HG02588 (cell line): ENCODE results near the gene LRRC27.

Experiments used
- ATAC-seq: cut with Tn5 transposase; IDR thresholded peaks from one replicate; pipeline ENCODE4 v1.9.1; 2021; ENCODE audit warnings: mild to moderate bottlenecking, moderate library complexity; ENCODE audit not compliant: unreplicated experiment

LRRC27 gene

GRCh38 chr10:132399117-132400035 lies 67.4 kb downstream of the LRRC27 start:
- no peak for ATAC-seq

- ATAC-seq, result no peak
Observed at GRCh38 chr10:132400041-132400546, 68.1 kb downstream of the LRRC27 start.

DNA sequence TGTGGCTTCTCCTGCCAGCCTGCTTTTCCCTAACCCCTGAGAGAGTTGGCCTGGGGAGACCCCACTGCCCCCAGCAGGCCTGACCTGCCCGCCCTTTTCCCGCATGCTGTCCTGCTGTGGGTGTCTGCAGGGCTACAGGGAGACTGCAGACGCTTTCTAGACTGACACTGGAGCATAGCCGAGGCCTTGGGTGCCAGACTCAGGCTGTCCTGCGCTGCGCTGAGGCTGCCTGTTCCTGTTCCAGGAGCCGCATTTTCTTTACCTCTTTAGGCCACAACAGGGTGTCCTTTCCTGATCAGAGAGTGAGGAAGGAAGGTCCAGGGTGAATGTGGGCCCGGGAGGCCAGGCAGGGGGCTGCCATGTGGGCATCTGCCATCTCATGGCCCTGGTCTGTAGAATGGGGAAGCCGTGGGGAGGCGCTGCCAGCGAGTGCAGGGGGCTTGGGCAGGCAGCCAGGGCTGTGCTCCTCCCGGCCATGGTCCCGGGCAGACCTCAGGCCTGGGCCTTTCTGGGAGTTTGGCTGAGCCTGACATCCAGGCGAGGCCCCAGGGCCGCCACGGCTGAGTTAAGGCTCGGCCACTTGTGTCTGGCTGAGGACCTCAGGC lies 68.7 kb downstream of the LRRC27 start:
- no peak for ATAC-seq

- ATAC-seq, result no peak
Observed at GRCh38 chr10:132401401-132402118, 69.6 kb downstream of the LRRC27 start.

DNA sequence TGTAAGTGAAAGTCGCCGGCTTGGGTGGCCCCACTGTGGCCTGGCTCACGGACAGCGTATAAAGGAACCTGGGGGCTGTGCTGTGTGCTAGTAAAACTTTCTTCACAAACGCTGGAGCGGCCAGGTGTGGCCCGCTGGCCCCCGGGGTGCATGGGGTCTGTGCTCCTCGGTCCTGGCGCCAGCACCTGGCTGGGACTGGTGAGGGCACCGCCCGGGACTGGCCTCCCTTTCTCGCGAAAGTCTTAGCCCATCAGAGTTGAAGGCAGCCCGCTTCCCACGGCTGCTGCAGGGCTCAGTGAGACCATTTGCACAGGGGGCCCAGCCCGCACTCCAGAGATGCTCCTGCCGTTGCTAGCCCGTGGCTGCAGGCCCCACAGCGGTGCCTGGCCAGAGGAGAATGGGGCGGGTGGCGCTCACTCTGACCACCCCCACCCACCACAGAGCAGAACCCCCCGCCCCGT lies 70.8 kb downstream of the LRRC27 start:
- ATAC-seq, result no peak

- no peak for ATAC-seq
Observed at GRCh38 chr10:132403511-132404168, 71.6 kb downstream of the LRRC27 start.

DNA sequence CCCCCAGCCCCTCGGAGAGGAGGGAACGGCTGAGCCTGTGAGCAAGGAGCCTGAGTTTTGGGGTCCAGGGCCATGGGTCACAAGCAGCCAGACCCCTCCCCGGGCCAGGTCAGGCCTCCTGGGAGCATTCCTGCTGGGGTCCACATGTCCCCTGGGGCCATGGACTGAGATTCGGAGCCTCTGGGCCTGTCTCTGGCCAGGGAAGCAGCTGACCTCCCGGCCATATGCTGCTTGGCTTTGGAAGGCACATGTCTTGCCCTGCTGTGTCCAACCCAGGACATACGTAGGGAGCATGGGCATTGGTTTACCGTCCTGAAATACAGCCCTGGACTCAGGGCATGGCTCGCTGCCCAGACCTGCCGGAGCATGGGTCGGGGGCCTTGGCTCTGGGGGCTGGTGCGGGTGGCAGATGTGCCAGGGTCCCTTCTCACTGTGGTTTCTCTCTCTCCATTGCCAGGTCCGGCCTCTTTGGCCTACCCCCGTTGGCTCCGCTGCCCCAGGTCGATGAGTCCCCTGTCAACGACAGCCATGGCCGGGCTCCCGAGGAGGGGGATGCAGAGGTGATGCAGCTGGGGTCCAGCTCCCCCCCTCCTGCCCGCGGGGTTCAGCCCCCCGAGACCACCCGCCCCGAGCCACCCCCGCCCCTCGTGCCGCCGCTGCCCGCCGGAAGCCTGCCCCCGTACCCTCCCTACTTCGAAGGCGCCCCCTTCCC lies 72.3 kb downstream of the LRRC27 start:
- no peak for ATAC-seq

DNA sequence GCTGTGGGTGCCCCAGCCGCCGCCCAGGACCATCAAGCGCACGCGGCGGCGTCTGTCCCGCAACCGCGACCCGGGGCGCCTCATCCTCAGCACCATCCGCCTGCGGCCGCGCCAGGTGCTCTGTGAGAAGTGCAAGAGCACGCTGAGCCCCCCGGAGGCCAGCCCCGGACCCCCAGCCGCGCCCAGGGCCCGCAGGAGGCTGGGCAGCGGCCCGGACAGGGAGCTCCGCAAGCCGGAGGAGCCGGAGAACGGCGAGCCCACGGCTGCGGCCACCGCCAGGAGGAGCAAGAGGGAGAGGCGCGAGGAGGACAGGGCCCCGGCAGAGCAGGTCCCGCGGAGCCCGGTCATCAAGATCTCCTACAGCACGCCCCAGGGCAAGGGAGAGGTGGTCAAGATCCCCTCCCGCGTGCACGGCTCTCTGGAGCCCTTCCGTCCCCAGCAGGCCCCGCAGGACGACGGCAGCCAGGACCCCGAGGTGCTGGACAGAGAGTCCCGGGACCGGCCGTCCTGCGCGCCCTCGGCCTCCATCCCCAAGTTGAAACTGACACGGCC lies 73.0 kb downstream of the LRRC27 start:
- no peak for ATAC-seq

- no peak for ATAC-seq
Observed at GRCh38 chr10:132405463-132405991, 73.5 kb downstream of the LRRC27 start.

DNA sequence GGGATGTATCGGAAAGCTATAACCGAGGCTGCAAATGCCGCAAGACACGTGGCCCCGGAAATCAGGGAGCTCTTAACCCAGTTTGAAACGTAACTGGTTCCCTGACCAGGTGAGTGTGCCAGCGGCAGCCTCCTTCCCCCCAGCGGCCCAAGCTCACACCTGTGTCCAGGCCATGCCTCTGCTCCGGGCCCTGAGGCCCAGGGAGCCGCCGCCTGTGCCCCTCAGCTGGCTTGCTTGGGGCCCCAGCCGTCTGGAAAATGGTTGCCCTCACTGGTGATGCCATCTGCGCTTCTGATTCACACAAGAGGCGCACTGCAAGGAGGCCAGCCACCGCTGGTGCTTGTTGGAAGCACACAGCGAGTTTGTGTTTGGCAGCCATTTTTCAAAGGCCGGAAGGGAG lies 74.2 kb downstream of the LRRC27 start:
- no peak for ATAC-seq

GRCh38 chr10:132406750-132407149 lies 74.8 kb downstream of the LRRC27 start:
- no peak for ATAC-seq

DNA sequence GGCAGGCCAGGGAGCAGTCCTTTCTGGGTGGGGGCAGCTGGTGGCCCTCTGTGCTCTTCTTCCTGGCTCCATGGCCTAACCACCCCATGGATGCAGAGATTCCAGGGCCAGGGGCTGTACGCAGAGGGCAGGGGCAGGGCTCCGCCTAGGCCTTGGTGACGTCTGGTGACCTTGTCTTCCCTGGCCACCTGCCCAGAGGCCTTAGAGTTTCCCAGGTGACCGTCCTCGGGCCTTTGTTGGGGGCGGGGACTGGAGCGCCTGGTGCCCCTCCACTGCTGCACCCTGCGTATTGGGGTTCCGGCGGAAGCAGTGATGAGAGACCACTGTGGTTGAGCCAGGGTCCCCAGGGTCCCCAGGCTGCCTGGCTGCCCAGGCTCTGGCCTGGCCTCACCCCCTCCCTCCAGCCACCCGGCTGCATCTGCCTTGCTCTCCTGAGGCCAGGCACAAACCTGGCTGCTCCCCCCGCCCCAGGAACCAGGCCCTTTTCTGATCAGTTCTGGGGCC lies 75.3 kb downstream of the LRRC27 start:
- no peak for ATAC-seq

GRCh38 chr10:132407846-132408278 lies 75.9 kb downstream of the LRRC27 start:
- no peak for ATAC-seq

DNA sequence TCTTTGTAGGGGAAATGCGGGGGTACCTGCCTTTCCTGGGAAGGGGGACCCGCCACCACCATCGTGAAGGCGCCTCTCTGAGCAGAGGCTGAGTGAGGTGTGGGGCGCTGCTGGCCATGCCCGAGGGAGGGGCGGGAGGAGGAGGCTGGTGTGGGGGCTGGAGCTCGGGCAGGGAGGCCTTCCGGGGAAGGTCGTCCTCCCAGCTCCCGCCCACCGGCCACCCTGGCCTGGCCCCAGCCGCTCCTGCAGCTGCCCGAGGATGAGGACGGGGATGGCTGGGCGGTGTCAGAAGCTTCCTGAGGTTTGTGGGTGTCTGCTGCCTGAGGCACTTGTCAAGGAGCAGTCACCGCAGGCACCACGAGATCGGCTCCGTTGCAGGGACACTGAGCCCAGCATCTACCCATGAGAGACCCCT lies 76.4 kb downstream of the LRRC27 start:
- no peak for ATAC-seq

DNA sequence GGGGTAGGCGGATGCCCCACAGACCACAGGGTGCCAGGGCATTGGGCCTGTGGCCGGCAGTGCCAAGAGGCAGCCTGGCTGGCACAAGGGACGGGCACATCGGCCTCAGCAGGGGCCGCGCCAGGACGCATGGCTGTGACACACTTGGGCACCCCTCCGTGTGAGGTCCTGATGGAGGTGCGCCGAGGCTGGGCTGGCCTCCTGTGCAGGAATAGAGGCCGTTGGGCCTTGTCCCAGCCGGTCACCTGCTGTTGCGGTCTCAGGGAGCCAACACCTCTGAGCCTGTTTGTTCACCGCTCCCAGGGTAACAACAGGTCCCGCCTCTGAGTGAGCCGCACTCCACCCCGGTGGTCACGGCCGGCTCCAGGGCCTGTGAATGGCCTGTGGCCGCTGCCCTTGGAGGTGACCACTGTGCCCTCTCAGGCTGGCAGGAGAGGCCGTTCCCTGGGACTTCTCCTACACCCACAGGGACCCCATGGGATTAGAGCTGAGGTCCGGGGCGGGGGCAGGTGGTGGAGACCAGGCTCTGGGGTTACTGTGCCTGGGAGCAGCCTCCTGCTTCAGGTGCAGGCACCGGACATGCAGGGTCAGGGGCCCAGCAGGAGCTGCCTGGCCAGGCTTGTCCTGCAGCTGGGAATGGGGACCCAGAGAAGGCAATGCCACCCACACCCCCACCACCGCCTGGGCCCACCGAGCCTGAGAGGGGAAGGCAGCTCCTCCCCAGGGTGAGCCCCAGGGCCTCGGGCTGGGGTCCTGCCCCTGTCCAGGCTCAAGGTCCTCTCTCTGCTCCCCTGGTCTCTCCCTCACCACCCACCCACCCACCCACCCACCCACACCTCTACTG lies 77.1 kb downstream of the LRRC27 start:
- ATAC-seq, result no peak

DNA sequence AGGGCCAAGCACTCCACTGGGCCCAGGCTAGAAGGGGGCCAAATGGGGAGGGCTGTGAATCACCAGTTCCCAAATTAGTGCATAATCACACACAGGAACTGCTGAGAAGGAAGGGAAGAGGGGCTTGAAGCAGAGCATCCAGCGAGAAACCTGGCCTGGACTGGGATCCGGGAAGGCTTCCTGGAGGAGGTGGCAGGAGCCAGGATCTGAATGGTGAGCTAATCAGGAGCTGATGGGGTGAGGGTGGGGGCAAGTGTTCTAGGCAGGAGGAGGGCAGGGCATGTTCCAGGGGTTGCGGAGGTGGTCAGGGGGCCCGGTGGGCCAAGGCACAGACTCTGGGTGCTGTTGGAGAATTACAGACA lies 77.7 kb downstream of the LRRC27 start:
- ATAC-seq, result no peak

DNA sequence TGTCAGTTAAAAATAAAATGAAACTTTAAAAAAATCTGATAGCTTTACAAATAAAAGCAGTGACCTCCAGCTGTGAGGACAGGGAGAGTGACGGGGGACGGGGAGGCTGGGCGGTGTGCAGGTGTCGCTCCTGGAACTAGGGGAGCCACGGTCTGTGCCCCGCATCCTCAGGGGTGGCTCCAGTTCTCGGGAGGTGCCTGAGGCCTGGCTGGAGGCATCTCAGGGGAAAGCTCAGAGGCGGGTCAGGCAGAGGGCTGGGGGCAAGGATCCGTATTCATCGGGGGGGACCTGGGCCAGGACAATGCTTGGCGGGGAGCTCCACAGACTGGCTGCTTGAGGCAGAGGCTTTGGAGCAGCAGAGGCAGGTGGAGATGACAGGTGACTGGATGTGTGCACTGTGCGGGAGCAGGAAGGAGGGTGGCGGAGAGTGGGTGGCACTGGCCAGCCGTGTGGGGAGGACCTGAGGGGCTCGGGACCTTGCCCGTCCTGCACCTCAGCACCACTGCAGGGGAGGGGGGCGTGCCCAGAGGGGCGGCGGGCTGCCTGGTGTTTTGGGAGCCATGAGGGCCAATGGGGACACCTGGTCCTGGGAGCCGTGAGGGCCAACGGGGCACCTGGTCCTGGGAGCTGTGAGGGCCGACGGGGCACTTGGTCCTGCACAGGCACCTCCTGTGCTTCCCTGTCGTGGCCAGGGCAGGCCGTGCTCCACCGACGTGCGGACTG lies 78.2 kb downstream of the LRRC27 start:
- ATAC-seq, result no peak
